Immature natural killer cell (primary cell): ENCODE results near the gene UBA52. TPM values are rescaled to one million over a fixed set of nuclear protein-coding genes. Genes with fewer than 3 reads are reported as not detected.

Experiments
- DNase-seq, 3 donors: peaks; one replicate each; pipeline ENCODE4 v3.0.0; 2022; ENCODE audit warnings: mixed read lengths in 1 of 3
- H3K27ac Mint-ChIP-seq, 6 donors: one replicate each; pipeline ENCODE4 v1.8.0; 2020; ENCODE audit warnings: mixed read lengths in 6 of 6, mild to moderate bottlenecking in 5 of 6, inconsistent platforms in 4 of 6, moderate library complexity in 3 of 6
- H3K27me3 Mint-ChIP-seq, 3 donors: one replicate each; pipeline ENCODE4 v1.8.0; 2020 to 2021; ENCODE audit warnings: low read depth in 3 of 3, mild to moderate bottlenecking in 3 of 3, mixed read lengths in 3 of 3, moderate library complexity in 3 of 3, inconsistent platforms in 1 of 3
- H3K36me3 Mint-ChIP-seq, 3 donors: one replicate each; pipeline ENCODE4 v1.8.0; 2020; ENCODE audit warnings: mixed read lengths in 3 of 3, inconsistent platforms in 2 of 3, mild to moderate bottlenecking in 2 of 3
- H3K4me1 Mint-ChIP-seq, 2 donors: one replicate each; pipeline ENCODE4 v1.8.0; 2020; ENCODE audit warnings: inconsistent platforms in 2 of 2, mild to moderate bottlenecking in 2 of 2, mixed read lengths in 2 of 2, moderate library complexity in 1 of 2
- H3K4me3 Mint-ChIP-seq, 5 donors: one replicate each; pipeline ENCODE4 v1.8.0; 2020; ENCODE audit warnings: mild to moderate bottlenecking in 5 of 5, mixed read lengths in 5 of 5, inconsistent platforms in 3 of 5, moderate library complexity in 3 of 5
- H3K9me3 Mint-ChIP-seq, 6 donors: one replicate each; pipeline ENCODE4 v1.8.0; 2020; ENCODE audit warnings: mild to moderate bottlenecking in 6 of 6, mixed read lengths in 6 of 6, inconsistent platforms in 4 of 6, moderate library complexity in 3 of 6
- polyA plus RNA-seq, 3 donors: library from polyadenylated mRNA; unstranded; fragments of 300-500 nt; fragmentation: Illumina TruSeq; gene quantifications; one replicate each; pipeline ENCODE4 v1.2.3, GENCODE V29; 2021

UBA52 gene
- polyA plus RNA-seq, 3 donors from 2014 or later = 613 to 1,093 (median 997) TPM

GRCh38 chr19:18566953-18567352, 4.7 kb upstream of the UBA52 start:
- DNase-seq = no peak
- Mint-ChIP-seq H3K4me1 (peaks cover 7 to 9% of the 10 kb centered on the region in 2 donors), H3K27me3 (peaks cover 6 to 10% (median 9%) of the 10 kb centered on the region in 3 donors), H3K36me3 (peaks cover 6 to 26% (median 16%) of the 10 kb centered on the region in 3 donors), H3K9me3 (no peaks in the 10 kb centered on the region), H3K4me3 (no peak overlapping the region), H3K27ac (no peak overlapping the region)

GRCh38 chr19:18568367-18568766, 3.3 kb upstream of the UBA52 start:
- H3K27ac Mint-ChIP-seq = peak overlapping the region in 1 of 6 donors; percentile 40
- DNase-seq = no peak
- H3K4me3 Mint-ChIP-seq = peak overlapping the region in 1 of 5 donors; percentile 30
- peaks cover 21 to 23% of the 10 kb centered on the region in 2 donors for H3K4me1 Mint-ChIP-seq
- peaks cover 6 to 21% (median 11%) of the 10 kb centered on the region in 3 donors for H3K36me3 Mint-ChIP-seq
- H3K9me3 Mint-ChIP-seq = no peaks in the 10 kb centered on the region
- H3K27me3 Mint-ChIP-seq = peaks cover 6 to 17% (median 16%) of the 10 kb centered on the region in 3 donors

GRCh38 chr19:18574691-18575291, 3.1 kb downstream of the UBA52 start:
- Mint-ChIP-seq H3K4me3 (peak overlapping the region in 2 of 5 donors; percentile 8 to 15), H3K4me1 (peaks cover 24 to 28% of the 10 kb centered on the region in 2 donors), H3K27me3 (peaks cover 8 to 17% (median 16%) of the 10 kb centered on the region in 3 donors), H3K9me3 (no peaks in the 10 kb centered on the region), H3K27ac (peak overlapping the region in 4 of 6 donors; percentile 19 to 69 (median 42)), H3K36me3 (peaks cover 3 to 27% (median 5%) of the 10 kb centered on the region in 3 donors)
- no peak for DNase-seq

- H3K27me3 Mint-ChIP-seq = peaks cover 5 to 14% (median 11%) of the 10 kb centered on the region in 3 donors
- H3K4me1 Mint-ChIP-seq = peaks cover 21 to 26% of the 10 kb centered on the region in 2 donors
- no peak overlapping the region for H3K27ac Mint-ChIP-seq
- no peaks in the 10 kb centered on the region for H3K9me3 Mint-ChIP-seq
- H3K36me3 Mint-ChIP-seq = peaks cover 3 to 25% (median 5%) of the 10 kb centered on the region in 3 donors
- no peak for DNase-seq
- H3K4me3 Mint-ChIP-seq = no peak overlapping the region
Measured at GRCh38 chr19:18576383-18576782, 4.7 kb downstream of the UBA52 start.

GRCh38 chr19:18577365-18577914, 5.8 kb downstream of the UBA52 start:
- DNase-seq = no peak
- no peak overlapping the region for H3K27ac Mint-ChIP-seq
- no peak overlapping the region for H3K4me3 Mint-ChIP-seq
- H3K27me3 Mint-ChIP-seq = peaks cover 2 to 7% (median 5%) of the 10 kb centered on the region in 3 donors
- H3K36me3 Mint-ChIP-seq = peaks cover 3 to 21% (median 5%) of the 10 kb centered on the region in 3 donors
- H3K9me3 Mint-ChIP-seq = no peaks in the 10 kb centered on the region
- peaks cover 11 to 16% of the 10 kb centered on the region in 2 donors for H3K4me1 Mint-ChIP-seq

GRCh38 chr19:18580311-18580710, 8.7 kb downstream of the UBA52 start:
- Mint-ChIP-seq H3K4me1 (no peaks in the 10 kb centered on the region), H3K27ac (no peak overlapping the region), H3K36me3 (peaks cover 0 to 12% (median under 1%) of the 10 kb centered on the region in 3 donors), H3K4me3 (no peak overlapping the region), H3K27me3 (peaks cover 2 to 5% (median 2%) of the 10 kb centered on the region in 3 donors), H3K9me3 (no peaks in the 10 kb centered on the region)
- DNase-seq = no peak

- DNase-seq = no peak
- H3K27ac Mint-ChIP-seq = peak overlapping the region in 1 of 6 donors; percentile 8
- H3K4me3 Mint-ChIP-seq = peak overlapping the region in 2 of 5 donors; percentile 8 to 10
- no peaks in the 10 kb centered on the region for H3K36me3 Mint-ChIP-seq
- H3K27me3 Mint-ChIP-seq = peaks cover 0 to 7% (median 5%) of the 10 kb centered on the region in 3 donors
- H3K4me1 Mint-ChIP-seq = peaks cover 26 to 28% of the 10 kb centered on the region in 2 donors
- H3K9me3 Mint-ChIP-seq = no peaks in the 10 kb centered on the region
Measured at GRCh38 chr19:18586306-18586705, 14.6 kb downstream of the UBA52 start.

GRCh38 chr19:18587561-18587960, 15.9 kb downstream of the UBA52 start:
- Mint-ChIP-seq H3K4me3 (peak overlapping the region in 4 of 5 donors; percentile 47 to 96 (median 74)), H3K27ac (peak overlapping the region in 5 of 6 donors; percentile 62 to 97 (median 92)), H3K4me1 (peaks cover 26 to 28% of the 10 kb centered on the region in 2 donors), H3K27me3 (peaks cover 0 to 9% (median 4%) of the 10 kb centered on the region in 3 donors), H3K9me3 (no peaks in the 10 kb centered on the region), H3K36me3 (no peaks in the 10 kb centered on the region)
- DNase-seq = no peak

- peaks cover 26 to 28% of the 10 kb centered on the region in 2 donors for H3K4me1 Mint-ChIP-seq
- peaks cover 0 to 9% (median 0%) of the 10 kb centered on the region in 3 donors for H3K27me3 Mint-ChIP-seq
- no peaks in the 10 kb centered on the region for H3K9me3 Mint-ChIP-seq
- H3K36me3 Mint-ChIP-seq = no peaks in the 10 kb centered on the region
- peak overlapping the region; percentile 91 to 97 (median 94) for H3K27ac Mint-ChIP-seq
- DNase-seq = no peak
- peak overlapping the region; percentile 86 to 96 (median 92) for H3K4me3 Mint-ChIP-seq
Measured at GRCh38 chr19:18587962-18588610, 16.4 kb downstream of the UBA52 start.

GRCh38 chr19:18588611-18589379, 17.1 kb downstream of the UBA52 start, which contains the start of gene REX1BD:
Gene REX1BD, plus strand, starts transcription at chr19:18588798. Its CDS starts 4 bp downstream, at chr19:18588802.
- Mint-ChIP-seq H3K9me3 (no peaks in the 10 kb centered on the region), H3K27me3 (peaks cover 0 to 9% (median 0%) of the 10 kb centered on the region in 3 donors), H3K4me1 (peaks cover 29 to 33% of the 10 kb centered on the region in 2 donors), H3K4me3 (peak within 1 kb of the TSS; percentile 86 to 96 (median 92)), H3K27ac (peak within 1 kb of the TSS; percentile 91 to 97 (median 94)), H3K36me3 (no peaks in the 10 kb centered on the region)
- DNase-seq = peak; percentile 82 to 85 (median 83)

- Mint-ChIP-seq H3K36me3 (no peaks in the 10 kb centered on the region), H3K4me3 (peak overlapping the region; percentile 86 to 96 (median 92)), H3K27ac (peak overlapping the region; percentile 74 to 97 (median 90)), H3K4me1 (peaks cover 32 to 36% of the 10 kb centered on the region in 2 donors), H3K27me3 (peaks cover 0 to 9% (median 0%) of the 10 kb centered on the region in 3 donors), H3K9me3 (no peaks in the 10 kb centered on the region)
- peak in 2 of 3 donors; percentile 73 to 74 for DNase-seq
Measured at GRCh38 chr19:18589380-18590272, 18.0 kb downstream of the UBA52 start.
